ENCODE measurements around the gene SORCS2. TPM values are rescaled to one million over a fixed set of nuclear protein-coding genes. Genes with fewer than 3 reads are reported as not detected.

SORCS2 gene
- polyA plus RNA-seq, 1 of the 3 experiments (the other 2 are of a cell fraction): 1.6 TPM

DNA sequence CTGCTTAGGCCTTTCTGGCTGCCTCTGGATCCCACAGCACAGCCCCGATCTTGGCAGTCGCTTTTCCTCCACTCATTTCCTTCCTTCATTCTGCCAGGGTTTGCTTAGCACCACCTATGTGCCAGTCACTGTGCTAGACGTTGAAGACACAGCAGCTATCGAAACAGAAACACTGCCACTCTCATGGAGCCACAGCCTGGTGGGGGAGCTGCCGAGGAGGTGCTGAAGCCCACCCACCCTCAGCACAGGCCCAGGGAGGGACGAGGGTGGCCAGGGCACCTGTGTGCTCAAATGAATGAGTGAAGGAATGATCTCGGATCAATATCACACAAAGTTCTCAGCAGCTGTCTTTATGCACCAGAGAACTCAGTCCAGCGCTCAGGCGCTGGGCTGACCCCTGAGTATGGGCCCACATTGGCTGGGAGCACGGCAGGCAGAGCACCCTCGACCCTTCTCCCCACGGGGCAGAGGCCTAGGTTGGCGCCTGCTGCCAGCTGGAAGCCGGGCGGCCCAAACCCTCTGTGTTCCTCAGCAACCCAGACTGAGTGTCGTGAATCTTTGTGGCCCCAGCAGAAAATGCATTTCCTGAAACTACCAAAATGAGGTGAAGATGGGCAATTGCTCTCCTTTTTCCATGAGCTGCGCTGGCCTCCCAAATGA lies 108.9 kb downstream of the SORCS2 start (continued):
- TF ChIP-seq, protein P1, sequence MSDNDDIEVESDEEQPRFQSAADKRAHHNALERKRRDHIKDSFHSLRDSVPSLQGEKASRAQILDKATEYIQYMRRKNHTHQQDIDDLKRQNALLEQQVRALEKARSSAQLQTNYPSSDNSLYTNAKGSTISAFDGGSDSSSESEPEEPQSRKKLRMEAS (IDR thresholded peaks at IDR 0.05; ENCODE audit: low read depth): no peak
- no peak for TF ChIP-seq EZH2phosphoT487 (IDR thresholded peaks at IDR 0.05; ENCODE audit: borderline replicate concordance, low read depth)
- TF ChIP-seq, protein P2, sequence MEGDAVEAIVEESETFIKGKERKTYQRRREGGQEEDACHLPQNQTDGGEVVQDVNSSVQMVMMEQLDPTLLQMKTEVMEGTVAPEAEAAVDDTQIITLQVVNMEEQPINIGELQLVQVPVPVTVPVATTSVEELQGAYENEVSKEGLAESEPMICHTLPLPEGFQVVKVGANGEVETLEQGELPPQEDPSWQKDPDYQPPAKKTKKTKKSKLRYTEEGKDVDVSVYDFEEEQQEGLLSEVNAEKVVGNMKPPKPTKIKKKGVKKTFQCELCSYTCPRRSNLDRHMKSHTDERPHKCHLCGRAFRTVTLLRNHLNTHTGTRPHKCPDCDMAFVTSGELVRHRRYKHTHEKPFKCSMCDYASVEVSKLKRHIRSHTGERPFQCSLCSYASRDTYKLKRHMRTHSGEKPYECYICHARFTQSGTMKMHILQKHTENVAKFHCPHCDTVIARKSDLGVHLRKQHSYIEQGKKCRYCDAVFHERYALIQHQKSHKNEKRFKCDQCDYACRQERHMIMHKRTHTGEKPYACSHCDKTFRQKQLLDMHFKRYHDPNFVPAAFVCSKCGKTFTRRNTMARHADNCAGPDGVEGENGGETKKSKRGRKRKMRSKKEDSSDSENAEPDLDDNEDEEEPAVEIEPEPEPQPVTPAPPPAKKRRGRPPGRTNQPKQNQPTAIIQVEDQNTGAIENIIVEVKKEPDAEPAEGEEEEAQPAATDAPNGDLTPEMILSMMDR (IDR thresholded peaks at IDR 0.05): no peak
- no peak for TF ChIP-seq SMC3 (IDR thresholded peaks at IDR 0.05; ENCODE audit: low read depth, low read length)

DNA sequence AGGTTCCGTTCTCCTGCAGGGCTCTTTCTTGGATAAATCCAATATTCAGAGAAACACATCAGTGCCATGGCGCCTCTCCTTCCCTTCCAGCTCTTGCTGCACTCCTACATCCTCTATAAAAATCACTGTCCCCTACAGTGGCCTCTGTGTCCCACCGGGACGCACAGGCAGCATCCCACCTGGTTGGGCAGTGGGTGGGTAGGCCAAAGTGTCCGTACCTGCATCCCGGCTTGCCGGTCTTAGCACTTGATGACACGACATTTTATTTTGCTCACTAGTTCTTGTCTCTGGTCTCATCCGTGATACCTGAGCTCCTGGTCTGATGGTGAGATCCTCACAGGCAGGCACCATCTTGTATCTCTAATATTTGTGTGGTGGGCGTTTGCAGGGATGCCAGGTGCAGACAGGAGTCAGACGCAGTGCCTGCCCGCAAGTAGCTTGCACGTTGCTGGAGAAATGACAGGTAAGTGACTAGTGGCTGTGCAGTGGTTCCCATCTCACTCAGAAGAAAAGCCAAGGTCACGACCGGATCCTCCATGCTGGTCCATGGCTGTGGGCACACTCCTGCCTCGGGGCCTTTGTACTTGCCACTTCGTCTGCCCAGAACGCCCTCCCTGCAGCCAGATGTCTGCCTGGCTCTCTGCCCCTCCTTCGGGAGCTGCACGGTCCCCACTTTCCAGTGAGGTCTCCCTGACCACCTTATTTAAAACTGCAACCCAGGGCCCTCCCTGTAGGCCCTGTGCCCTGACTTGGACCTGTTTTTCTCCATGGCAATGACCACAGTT lies 109.7 kb downstream of the SORCS2 start:
- TF ChIP-seq TEAD4 (IDR thresholded peaks at IDR 0.05; ENCODE audit: borderline replicate concordance, insufficient read depth) (no peak), POLR2AphosphoS5 (IDR thresholded peaks at IDR 0.05; ENCODE audit: low read depth, low read length) (no peak), RFX5 (IDR thresholded peaks at IDR 0.05; ENCODE audit: low read length) (no peak), TAF1 (IDR thresholded peaks at IDR 0.05; ENCODE audit: borderline replicate concordance, low read depth, low read length) (no peak), MEF2A (IDR thresholded peaks at IDR 0.05; ENCODE audit: borderline replicate concordance, low read depth) (no peak)
- TF ChIP-seq, protein P1 (IDR thresholded peaks at IDR 0.05; ENCODE audit: low read depth): no peak
- TF ChIP-seq, protein P3, sequence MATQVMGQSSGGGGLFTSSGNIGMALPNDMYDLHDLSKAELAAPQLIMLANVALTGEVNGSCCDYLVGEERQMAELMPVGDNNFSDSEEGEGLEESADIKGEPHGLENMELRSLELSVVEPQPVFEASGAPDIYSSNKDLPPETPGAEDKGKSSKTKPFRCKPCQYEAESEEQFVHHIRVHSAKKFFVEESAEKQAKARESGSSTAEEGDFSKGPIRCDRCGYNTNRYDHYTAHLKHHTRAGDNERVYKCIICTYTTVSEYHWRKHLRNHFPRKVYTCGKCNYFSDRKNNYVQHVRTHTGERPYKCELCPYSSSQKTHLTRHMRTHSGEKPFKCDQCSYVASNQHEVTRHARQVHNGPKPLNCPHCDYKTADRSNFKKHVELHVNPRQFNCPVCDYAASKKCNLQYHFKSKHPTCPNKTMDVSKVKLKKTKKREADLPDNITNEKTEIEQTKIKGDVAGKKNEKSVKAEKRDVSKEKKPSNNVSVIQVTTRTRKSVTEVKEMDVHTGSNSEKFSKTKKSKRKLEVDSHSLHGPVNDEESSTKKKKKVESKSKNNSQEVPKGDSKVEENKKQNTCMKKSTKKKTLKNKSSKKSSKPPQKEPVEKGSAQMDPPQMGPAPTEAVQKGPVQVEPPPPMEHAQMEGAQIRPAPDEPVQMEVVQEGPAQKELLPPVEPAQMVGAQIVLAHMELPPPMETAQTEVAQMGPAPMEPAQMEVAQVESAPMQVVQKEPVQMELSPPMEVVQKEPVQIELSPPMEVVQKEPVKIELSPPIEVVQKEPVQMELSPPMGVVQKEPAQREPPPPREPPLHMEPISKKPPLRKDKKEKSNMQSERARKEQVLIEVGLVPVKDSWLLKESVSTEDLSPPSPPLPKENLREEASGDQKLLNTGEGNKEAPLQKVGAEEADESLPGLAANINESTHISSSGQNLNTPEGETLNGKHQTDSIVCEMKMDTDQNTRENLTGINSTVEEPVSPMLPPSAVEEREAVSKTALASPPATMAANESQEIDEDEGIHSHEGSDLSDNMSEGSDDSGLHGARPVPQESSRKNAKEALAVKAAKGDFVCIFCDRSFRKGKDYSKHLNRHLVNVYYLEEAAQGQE (IDR thresholded peaks at IDR 0.05; ENCODE audit: low read depth, low read length): no peak
- TF ChIP-seq, protein P4, sequence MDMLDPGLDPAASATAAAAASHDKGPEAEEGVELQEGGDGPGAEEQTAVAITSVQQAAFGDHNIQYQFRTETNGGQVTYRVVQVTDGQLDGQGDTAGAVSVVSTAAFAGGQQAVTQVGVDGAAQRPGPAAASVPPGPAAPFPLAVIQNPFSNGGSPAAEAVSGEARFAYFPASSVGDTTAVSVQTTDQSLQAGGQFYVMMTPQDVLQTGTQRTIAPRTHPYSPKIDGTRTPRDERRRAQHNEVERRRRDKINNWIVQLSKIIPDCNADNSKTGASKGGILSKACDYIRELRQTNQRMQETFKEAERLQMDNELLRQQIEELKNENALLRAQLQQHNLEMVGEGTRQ (IDR thresholded peaks at IDR 0.05; ENCODE audit: borderline replicate concordance, low read depth, low read length): no peak
- Histone ChIP-seq H3F3A (replicated peaks; ENCODE audit: insufficient read depth) (no peaks in the 10 kb centered on the region), H4K20me1 (ENCODE audit: insufficient read depth) (no peaks in the 10 kb centered on the region), H3K36me3 (replicated peaks in 1 of 2; ENCODE audit: control insufficient read depth in 1 of 2, insufficient read depth in 2 of 2, low read length in 1 of 2) (no peaks in the 10 kb centered on the region), H3K27me3 (ENCODE audit: insufficient read depth) (peaks cover 5% of the 10 kb centered on the region), H3K4me3 (ENCODE audit: low read depth in 2 of 2, low read length in 1 of 2) (no peak overlapping the region), H3K9me2 (no peaks in the 10 kb centered on the region), H3K4me2 (no peak overlapping the region), H2AFZ (ENCODE audit: low read depth) (no peak overlapping the region), H3K9ac (no peak overlapping the region), H3K79me2 (ENCODE audit: insufficient read depth) (no peaks in the 10 kb centered on the region), H3K9me3 (no peaks in the 10 kb centered on the region), H3K4me1 (ENCODE audit: control insufficient read depth in 1 of 2, insufficient read depth in 2 of 2, low read depth in 1 of 2, low read length in 1 of 2) (peaks cover 0 to 3% of the 10 kb centered on the region in 2 experiments; a peak in 1 of 4 replicates), H3K27ac (ENCODE audit: low read depth in 2 of 2, low read length in 1 of 2) (no peak overlapping the region)
- WGBS (ENCODE audit: low lambda C conversion rate): 84% methylated on average over 17 of the region's 20 CpGs
- ChIA-PET POLR2A (no interaction called here), CTCF (interaction anchor here (0.9 to 11.9 kb wide), 3 partner anchors 106 to 418 kb away, joined by 3 to 301 read pairs (median 9); partner anchors contain the start of gene SORCS2)
- no peak for DNase-seq

Measured in SK-N-SH (cell line).